Smooth muscle cell of trachea (primary cell): ENCODE measurements around the gene RHBDF2. TPM values are rescaled to one million over a fixed set of nuclear protein-coding genes. Genes with fewer than 3 reads are reported as not detected.

Source experiments
- total RNA-seq: library from RNA; depleted of rRNA; stranded (reverse); fragments of >200 nt; gene quantifications from 2 replicates; pipeline ENCODE4 v1.2.1, GENCODE V29; 2014

Gene RHBDF2
- total RNA-seq = 0.58 and 8.4 TPM in 2 replicates

DNA sequence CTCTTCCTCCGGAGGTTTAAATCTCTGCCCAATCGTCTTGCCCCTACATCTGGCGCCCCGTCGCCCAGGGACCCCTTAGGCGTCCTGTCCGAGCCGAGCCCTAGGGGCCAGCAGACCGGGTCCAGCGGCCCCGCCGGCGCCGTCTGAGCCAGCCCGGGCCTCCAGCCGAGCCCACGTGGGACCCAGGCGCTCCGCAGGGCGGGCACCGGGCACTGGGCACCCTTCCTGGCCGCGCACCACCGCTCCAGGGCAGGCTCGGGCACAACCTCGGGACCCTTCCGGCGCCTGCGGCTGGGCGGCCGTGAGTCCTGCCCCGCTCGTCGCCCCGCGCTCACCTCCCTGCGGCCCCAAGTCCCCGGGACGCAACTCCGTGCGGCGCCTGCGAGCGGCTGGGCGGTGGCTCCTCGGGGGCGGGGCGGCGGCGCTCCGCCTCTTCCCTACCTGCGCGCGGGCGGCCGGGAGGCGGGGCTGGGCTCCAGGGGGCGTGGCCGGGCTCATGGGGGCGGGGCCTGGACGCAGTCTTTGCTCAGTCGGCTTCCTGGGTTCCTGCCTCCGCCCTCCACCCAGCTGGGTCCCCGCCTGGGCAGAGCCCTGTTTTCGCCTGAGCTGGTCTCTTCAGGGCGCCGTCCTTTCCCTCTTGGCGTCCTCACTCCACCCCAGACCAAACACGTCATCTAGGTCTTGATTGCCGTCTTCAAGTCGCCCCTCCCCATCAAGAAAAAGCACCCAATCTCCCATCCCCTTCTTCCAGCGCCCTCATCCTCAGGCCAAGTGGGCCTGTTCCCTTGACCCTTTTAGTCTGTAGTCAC is at the start of gene RHBDF2:
RHBDF2 (minus strand) TSS at position 406 of the 809 bp plus-strand sequence. CDS start 19,899 bp downstream, outside the sequence.

DNA sequence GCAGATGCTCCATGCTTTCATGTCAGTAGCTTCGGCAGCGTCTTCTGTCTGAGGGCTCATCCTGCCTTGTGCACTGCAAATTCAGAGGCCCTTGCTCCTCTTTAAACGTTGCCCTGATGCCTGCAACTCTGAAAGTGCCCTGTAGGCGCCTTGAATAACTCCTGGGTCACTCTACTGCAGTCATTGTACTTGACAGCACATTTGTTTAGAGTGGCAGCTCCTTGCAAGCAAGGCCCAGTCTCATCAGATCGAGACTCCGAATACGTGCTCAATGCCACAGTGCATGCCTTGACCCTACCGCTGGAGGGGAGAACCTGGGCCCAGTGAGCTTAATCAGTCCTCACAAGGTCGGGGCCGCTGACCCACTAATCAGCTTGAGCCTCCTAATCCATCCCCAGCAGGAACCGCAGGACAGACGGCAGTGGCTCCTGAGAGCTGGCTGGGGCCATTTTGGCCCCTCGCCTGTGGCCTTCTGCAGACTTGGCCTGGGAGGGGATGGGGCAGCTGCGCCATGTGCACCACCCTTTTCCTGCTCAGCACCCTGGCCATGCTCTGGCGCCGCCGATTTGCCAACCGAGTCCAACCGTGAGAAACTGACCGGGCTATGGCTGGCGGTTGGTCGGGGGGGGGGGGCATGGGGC is 38.5 kb upstream of the RHBDF2 start, which contains the start of gene PRCD:
PRCD (plus strand) TSS at position 414 of the 641 bp plus-strand sequence; CDS start at position 512, 98 bp downstream.

DNA sequence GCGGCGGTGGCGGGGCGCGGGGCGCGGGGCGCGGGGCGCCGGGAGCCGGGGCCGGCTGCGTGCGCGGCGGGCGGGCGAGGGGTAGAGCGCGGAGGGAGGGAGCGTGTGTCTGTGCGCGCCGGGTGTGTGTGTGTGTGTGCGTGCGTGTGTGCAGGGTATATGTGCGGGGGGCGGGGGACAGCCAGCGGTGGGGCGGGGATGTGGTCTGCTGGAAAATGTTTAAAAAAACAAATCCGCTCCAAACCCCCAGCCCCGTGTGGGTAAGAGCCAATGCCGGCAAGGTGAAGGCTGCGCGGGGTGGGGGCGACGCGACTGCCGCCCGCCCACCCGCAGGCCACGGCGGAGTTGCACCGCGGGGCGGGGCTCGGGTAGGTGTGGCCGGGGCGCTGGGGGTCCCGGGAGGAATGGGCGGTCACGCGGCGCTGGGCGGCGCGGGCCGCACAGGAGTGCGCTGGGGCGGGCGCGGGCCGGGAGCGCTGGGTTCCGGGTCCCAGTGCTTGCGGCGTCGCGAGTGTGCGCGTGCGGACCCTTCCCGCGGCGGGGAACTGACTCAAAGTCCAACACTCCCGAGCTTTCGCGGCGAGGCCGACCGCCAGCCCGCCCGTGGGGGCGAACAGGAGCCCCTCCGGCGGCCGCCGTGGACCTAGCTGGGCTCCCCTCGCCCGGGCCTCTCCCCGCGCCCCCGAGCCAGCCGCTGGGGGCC is 36.5 kb upstream of the RHBDF2 start, which contains the start of gene CYGB:
CYGB (minus strand) TSS at position 132 of the 703 bp plus-strand sequence. CDS start 167 bp downstream, outside the sequence.

DNA sequence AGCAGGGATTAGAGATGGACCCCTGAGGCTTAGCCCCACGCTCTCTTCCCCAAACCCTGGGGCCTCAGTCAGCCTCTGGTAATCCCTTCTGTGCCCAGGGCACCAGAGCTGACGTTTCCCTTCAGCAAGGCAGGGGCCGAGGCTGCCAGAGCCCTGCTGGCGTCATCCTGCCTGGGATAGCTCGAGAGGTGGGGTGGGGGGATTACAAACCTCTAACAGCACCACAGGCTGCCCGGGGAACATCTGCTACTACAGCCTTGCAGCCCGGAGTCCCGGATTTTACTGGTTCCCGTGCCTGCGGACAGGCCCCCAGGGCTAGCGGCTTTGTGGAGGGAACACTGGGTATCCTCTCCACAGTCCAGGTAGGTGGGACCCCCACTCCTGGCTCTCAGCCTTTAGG is 33.9 kb downstream of the RHBDF2 start, which contains the start of gene AANAT:
AANAT (plus strand) TSS at position 238 of the 400 bp plus-strand sequence. CDS start 1,144 bp downstream, outside the sequence.

DNA sequence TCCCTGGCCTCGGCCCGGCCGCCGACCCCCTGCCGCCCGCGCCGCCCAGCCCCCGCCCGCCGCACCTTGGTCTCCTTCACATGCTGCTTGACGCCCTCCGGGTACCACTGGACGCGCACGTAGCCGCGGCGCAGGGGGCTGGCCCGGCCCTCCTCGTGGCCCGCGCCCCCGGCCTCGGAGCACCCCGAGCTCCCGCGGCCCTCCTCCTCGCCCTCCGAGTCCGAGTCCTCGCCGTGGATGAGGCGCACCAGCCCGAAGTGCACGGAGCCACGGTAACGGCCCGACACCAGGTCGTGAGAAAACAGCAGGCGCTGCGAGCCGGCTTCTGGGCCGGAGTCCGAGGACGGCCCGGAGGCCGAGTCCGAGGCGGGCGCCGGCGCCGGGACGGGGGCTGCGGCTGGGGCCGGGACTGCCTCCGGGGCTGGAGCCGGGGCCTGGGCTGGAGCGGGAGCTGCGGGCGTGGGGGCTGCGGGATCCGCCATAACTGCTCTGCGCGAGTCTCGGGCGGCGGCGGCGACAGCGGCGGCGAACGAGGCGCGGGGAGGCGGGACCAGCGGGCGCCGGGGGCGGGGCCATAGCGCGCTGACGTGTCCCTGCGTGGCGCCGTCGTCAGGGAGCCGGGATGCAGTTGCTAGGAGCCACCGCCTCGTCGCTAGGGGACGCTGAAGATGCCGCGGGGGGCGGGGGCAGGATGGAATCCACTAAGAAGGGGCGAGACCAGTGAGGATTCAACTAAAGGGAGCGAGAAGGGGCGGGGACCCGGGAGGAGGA is 48.4 kb downstream of the RHBDF2 start, which contains the start of gene UBE2O:
UBE2O (minus strand) TSS at position 493 of the 771 bp plus-strand sequence; CDS start at position 482, 11 bp downstream.

Other genes with a start within 250 kb of the RHBDF2 start
- gene UBALD2, start 236.1 kb downstream of the RHBDF2 start, total RNA-seq = 2.2 and 3.1 TPM in 2 replicates
- 2.0 and 5.1 TPM in 2 replicates for gene QRICH2, start 193.1 kb downstream of the RHBDF2 start, total RNA-seq
- 40.0 and 46.1 TPM in 2 replicates for gene PRPSAP1, start 147.5 kb downstream of the RHBDF2 start, total RNA-seq
- gene SPHK1, start 116.8 kb downstream of the RHBDF2 start, total RNA-seq = 19.2 and 28.9 TPM in 2 replicates
- gene UBE2O, start 48.3 kb downstream of the RHBDF2 start, total RNA-seq = 19.2 and 21.2 TPM in 2 replicates
- gene AANAT, start 33.8 kb downstream of the RHBDF2 start, total RNA-seq = 0.17 TPM in 1 of 2 replicates, not detected in the other
- 46.0 and 123 TPM in 2 replicates for gene CYGB, start 36.3 kb upstream of the RHBDF2 start, total RNA-seq
- 10.2 and 14.7 TPM in 2 replicates for gene PRCD, start 38.6 kb upstream of the RHBDF2 start, total RNA-seq
- gene ST6GALNAC2, start 84.4 kb upstream of the RHBDF2 start, total RNA-seq = 0.73 and 3.0 TPM in 2 replicates
- not detected in 2 replicates for gene ST6GALNAC1, start 142.3 kb upstream of the RHBDF2 start, total RNA-seq
- 158 and 232 TPM in 2 replicates for gene MXRA7, start 209.5 kb upstream of the RHBDF2 start, total RNA-seq
- 20.5 and 22.0 TPM in 2 replicates for gene JMJD6, start 225.2 kb upstream of the RHBDF2 start, total RNA-seq
- gene METTL23, start 225.4 kb upstream of the RHBDF2 start, total RNA-seq = 28.1 and 28.7 TPM in 2 replicates
- 178 and 194 TPM in 2 replicates for gene SRSF2, start 235.9 kb upstream of the RHBDF2 start, total RNA-seq
- 33.2 and 36.7 TPM in 2 replicates for gene MFSD11, start 236.7 kb upstream of the RHBDF2 start, total RNA-seq